Right renal pelvis (tissue), 4 donors: ENCODE results near the gene ARHGEF9. TPM values are rescaled to one million over a fixed set of nuclear protein-coding genes. Genes with fewer than 3 reads are reported as not detected.
A peak's percentile ranks its signal among the peaks of the same experiment; 100 is the strongest.
"Not testable (repeated sequence)": the region's sequence is repeated elsewhere in the genome, so short reads cannot be mapped to it uniquely, and the experiment has no call there.

Source experiments
- DNase-seq, 4 donors: peaks; one replicate each; pipeline ENCODE4 v3.0.0-alpha.2; 2013; ENCODE audit warnings: low read depth in 4 of 4, low spot score in 3 of 4, missing footprints in 1 of 4
- polyA plus RNA-seq, 4 donors: library from polyadenylated mRNA; unstranded; fragments of 120-200 nt; gene quantifications; one replicate each; pipeline ENCODE4 v1.2.1, GENCODE V29; 2013; ENCODE audit not compliant: insufficient read length in 4 of 4

ARHGEF9 gene
- 10 to 100 TPM; 35.4 to 39.9 (median 38.7) TPM for polyA plus RNA-seq

DNA sequence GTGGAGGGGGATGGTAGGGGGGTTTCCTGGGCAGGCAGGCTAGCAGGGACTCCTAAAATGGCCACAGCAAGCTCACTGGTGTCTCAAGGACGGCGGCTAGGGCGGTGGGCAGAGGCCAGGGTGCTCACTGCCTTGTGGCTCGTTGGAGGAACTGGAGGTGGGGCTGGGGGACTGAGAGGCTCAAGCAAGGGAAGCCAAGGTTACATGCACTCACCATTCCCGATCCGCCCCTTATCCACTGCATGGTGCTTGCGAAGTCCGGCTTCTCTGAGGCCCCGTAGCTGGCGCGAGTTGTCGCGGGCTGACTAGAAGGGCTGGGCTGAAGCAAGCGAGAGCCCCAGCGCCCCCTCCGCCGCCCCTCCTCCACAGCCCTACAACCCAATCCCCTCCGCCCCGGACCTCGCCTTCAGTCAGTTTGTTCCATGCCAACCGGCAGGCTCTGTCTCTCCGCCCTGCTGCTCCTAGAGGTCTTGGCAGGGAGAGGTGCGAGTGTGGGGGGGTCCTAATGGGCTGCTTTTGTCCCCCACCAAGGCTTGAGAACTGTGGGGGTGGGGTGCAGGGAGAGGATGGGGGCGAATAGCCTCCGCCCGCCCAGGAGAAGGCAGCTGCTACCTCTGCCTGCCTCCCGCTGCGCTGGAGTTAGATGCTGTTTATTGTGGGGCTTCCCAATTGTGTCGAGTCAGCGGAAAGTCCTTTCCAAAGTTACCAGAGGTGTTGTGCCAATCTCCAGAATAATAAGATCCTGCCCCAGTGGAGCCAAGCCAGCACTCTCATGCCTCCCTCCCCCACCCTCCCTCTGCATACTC lies at the start of gene ARHGEF9:
Gene ARHGEF9 (minus strand): TSS at position 313 of the 806 bp plus-strand sequence. CDS start 69 bp downstream, at position 244.
- DNase-seq, result peak in 1 of 4 donors; percentile 34

DNA sequence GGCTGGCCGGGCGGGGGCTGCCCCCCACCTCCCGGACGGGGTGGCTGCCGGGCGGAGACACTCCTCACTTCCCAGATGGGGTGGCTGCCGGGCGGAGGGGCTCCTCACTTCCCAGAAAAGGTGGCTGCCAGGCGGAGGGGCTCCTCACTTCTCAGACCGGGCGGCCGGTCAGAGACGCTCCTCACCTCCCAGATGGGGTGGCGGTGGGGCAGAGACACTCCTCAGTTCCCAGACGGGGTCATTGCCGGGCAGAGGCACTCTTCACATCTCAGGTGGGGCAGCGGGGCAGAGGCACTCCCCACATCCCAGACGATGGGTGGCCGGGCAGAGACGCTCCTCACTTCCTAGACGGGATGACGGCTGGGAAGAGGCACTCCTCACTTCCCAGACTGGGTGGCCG lies 40.4 kb upstream of the ARHGEF9 start:
- DNase-seq, result not testable (repeated sequence)

DNA sequence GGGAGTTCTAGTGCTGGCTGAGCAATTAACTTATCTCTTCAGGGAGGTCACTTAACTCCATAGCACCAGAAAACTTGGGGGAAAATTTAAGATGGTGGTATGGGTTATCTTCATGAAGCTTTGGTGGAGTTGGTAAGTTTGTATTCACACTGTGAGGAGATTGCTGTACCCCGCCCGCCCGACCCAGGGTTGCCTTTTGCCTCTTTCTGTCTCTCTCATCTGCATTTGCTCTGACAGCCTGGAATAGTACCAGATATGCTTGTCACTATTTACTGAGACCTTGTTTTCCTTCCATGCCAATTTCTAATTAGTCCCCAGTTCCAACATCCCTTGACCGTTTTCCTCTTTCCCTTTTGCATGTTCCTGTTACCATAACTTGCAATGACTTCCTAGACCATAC lies 33.1 kb upstream of the ARHGEF9 start:
- no peak for DNase-seq

DNA sequence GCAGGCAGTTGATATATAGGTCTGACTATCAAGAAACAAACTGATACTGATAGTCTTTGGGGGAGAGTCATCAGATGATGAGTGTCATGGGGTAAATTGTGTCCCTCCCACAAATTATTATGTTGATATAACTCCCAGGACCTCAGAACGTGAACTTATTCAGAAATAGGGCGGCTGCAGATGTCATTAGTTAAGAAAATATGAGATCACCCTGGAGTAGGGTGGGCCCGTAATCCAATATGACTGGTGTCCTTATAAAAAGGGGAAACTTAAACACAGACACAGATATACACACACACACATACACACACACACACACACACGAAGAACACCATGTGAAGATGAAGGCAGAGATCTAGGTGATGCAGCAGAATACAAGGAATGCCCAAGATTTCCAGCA lies 32.7 kb upstream of the ARHGEF9 start:
- DNase-seq, result no peak

DNA sequence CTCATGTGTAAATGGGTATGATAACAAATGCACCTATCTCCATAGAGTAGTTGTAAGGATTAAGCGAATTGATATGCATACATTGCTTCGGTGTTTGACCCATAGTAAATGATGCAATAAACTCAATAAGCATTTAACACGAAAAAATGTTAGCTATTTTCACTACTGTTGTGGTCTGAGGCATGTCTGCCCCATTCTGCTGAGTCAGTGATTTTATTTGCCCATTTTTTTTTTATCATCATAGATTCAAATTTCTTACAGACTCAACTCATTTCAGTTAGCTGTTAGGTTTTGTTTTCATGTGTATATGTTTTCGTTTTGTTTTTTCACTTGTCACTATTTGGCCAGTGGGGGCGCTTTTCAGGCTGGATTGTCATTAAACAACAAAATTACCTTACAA lies 27.8 kb upstream of the ARHGEF9 start:
- no peak for DNase-seq

DNA sequence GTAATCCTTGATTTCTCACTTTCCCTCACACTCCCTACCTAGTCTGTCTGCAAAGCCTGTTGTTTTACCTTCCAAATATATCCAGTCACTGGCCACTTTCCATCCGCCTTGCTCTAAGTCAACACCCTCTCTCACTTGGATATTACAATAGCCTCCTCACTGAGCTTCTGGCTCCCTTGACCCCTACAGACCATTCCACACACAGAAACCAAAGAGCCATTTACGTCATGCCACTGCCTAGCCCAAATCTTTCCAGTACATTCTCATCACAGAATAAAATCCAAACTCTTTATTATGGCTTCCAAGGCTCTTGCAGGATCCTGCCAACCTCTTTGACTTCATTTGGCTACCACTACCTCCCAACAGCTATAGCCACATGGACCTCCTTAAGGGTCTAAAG lies 25.7 kb upstream of the ARHGEF9 start:
- DNase-seq, result no peak

DNA sequence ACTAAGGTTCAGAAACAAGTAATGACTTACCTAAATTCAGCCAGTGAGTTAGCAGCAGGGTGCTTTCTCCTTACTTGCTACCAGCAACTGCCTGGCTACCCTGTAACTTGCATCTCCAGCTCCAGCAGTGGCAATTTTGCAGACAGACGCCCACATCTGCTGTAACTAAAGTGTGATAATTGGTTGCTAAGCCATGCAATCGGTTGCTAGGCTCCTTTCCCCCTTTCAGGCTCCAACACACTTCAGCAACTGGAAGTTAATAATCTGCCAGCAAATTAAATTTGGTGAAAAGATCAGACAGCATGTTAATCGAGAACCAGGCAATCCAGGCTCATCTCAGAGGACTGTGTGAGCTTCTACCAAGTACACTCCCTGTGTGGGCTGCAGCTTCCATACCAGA lies 24.2 kb upstream of the ARHGEF9 start:
- peak in 1 of 4 donors; percentile 10 for DNase-seq

DNA sequence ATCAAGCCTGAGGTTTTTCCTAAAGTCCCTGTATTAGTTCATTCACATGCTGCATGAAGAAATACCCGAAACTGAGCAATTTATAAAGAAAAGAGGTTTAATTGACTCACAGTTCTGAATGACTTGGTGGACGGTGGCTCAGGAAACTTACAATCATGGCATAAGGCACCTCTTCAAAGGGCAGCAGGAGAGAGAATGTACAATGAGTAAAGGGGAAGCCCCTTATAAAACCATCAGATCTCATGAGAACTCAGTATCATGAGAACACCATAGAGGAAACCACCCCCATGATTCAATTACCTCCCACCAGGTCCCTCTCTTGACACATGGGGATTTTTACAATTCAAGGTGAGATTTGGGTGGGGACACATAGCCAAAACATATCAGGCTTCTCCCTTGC lies 10.4 kb upstream of the ARHGEF9 start:
- not testable (repeated sequence) for DNase-seq

DNA sequence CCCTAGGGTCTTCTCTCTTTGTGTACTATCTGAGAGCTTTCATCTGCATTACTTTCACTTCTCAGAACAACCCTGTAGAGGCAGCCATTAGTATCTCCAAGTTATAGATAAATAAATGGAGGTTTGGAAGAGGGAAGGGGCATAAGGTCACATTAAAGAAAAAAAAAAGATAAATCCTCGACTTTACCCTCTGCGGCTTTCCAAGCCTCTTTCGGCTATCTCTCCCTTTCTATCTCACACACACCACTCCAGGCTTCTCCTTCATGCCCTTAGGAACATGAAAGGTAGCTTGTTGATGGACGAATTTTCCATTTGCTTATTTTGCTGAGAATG lies 660 bp upstream of the ARHGEF9 start:
- DNase-seq, result no peak

DNA sequence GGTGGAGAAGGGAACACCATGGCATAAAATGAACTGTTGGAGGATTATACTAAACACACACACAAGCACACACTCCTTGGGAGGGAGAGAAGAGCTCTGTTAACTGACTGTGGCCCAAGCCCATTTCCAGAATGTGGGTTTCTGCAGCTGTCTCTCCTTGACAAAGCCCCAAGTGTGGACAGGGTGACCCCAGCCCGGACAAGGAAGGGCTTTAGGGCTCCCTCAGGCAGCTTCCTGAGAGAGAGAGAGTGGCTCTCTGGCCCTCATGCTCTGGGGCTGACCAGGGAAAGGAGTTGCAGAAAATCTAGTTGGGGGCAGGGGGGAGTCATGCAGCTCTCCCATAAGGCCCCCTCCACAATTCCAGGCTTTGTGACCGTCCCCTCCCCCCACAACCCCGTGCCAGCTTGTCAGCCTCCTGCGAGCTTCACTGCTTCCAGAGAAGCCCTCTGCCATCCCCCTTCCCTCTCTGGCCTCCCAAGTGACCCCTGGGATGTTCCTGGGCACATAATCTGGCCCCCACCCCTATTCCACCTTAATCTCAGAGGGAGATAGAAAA lies 590 bp downstream of the ARHGEF9 start:
- no peak for DNase-seq

DNA sequence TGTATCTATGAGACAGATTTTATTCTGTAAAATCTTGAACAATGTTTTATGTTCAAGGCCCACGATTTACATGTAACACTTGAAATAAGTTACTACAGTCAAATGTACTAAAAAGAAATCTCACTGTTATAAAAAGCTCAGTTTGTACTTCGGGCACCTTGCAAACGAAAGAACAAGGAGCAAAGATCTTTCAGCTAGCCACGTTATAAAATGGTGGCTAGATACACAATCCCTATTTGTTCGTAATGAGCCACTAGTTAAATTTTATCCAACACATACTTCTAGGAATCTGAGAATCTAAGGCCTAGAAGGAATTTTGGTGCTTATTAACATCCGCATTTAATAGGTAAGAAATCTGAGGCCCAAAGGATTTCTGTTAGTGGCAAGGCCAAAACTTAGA lies 2.5 kb downstream of the ARHGEF9 start:
- DNase-seq, result no peak

DNA sequence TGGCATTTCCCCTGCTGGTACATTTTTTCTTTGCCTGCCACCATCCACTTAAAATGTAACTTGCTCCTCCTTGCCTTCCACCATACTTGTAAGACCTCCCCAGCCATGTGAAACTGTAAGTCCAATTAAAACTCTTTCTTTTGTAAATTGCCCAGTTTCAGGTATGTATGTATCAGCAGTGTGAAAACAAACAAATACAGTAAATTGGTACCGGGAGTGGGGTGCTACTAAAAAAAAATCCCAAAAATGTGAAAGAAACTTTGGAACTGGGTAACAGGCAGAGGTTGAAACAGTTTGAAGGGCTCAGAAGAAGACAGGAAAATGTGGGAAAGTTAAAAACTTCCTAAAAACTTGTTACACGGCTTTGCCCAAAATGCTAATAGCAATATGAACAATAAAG lies 16.3 kb downstream of the ARHGEF9 start:
- no peak for DNase-seq

DNA sequence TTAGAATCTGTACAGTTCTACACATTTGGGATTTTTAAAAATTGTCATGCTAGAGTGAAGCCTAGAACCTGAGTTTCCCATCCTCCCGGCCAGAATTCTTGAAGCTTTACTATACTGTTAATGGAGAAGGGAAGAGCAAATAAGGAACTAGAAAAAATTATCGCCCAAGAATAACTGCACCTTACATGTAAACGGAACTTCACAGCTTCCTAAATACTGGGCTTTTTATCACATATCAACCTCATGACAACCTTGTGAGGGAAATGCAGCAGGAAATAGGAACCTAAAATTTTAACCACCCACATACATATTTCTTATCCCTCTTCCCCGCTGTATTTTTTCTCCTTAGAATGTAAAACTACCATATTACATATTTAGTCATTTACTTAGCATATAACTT lies 19.3 kb downstream of the ARHGEF9 start:
- no peak for DNase-seq

DNA sequence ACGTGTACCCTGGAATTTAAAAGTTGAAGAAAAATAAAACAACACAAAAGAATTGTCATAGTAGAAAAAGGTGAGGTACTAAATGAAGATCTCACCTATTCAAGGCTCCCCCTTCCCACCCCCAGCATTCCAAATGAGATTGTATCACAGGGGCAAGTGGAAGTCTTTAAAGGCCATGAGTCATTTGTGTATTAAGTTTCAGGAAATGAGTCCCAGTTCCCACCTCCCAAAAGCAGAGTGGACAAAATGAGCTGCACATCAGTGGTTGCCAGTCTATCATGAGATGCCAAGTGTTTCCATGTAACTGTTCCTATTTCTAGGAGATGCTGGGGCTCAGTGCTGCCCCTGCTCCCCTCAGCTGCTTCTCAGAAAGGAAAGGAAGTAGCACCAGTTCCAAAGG lies 20.1 kb downstream of the ARHGEF9 start:
- no peak for DNase-seq

DNA sequence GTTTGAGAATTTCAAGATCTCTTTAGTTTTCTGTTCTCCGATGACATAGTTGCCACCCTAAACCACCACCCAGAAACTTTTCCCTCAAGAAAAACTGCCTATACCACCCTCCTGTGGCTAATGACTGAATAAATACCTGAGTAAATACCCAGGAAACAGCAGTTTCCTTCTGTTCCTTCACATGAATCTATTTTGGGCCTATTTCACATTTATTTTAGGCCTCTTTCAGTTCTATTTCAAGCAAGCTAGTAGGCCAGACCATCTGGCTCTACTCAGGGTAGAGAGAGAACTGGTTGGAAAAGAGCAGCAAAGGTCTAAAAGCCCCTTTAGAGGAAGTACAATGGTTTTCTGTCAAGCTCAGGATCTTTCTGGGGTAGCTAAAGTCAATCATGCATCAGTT lies 23.4 kb downstream of the ARHGEF9 start:
- no peak for DNase-seq

DNA sequence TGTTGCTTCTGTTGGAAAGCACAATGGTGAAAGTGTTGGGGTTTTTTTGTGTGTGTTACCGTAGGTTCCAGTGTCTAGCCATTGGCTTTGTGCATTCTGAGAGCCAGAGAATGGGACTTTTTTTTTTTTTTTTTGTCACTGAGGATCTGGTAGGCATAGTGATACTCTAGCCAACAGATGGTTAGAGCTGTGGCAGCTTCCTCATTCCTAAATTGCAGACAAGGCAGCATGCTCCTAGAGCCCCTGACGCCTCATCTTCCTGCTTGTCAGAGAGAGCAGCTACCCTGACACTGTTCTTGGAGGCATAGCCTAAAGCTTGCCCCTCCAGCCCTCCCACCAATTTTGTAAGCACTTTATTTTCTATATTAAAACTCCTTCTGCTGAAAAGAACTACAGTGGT lies 27.0 kb downstream of the ARHGEF9 start:
- DNase-seq, result no peak

DNA sequence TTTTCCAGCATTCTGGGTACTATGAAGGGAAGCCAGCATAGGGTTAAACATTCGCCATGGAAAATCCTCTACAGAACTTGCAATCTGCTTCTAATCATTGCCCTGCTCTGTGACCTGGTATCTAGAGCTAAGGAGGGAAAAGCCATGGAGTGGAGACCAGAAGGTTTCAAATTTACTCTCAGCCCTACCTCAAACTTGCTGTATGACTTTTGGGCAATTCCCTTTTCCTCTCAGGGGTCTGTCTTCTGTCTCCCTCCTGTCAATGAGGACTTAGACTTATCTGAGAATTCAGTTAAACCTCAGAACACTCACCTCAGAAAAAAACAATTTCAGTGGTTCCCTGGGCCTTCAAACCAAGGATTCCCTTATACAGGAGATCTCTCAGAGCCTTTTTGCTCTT lies 29.1 kb downstream of the ARHGEF9 start:
- DNase-seq, result no peak

DNA sequence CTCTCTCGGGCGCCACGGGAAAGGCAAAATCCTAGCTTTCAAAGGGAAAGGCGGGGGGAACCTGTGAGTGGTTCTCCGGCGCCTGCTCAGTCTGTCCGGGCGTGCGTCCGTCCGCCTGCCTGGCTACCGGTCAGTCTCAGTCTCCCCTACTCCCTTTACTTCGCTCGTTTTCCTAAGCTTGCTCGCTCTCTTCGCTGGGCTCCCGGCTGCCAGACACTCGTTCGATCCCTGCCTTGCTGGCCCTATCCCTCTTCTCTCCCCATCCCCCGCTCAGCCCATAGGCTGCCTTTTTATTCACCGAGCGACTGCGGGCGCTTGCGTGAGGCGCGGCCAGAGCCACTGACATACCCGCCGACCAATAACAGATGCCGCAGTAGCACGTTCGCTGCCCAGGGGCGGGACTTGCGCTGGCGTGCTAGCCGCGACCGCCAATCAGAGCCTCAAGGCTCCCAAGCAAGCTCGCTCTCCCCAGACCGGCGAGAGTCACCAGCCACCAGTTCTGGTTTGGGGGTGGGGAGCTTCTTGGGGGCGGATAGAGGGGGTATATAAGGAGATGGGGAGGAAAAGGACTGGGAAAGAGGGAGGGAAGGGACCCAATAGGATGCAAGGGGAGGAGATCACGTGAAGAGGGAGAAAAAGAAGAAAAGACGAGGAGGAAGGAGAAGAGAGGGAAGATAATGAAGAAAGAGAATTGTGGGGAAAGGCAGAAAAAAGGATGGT lies 30.0 kb downstream of the ARHGEF9 start:
- DNase-seq, result peak; percentile 68 to 79 (median 72)

DNA sequence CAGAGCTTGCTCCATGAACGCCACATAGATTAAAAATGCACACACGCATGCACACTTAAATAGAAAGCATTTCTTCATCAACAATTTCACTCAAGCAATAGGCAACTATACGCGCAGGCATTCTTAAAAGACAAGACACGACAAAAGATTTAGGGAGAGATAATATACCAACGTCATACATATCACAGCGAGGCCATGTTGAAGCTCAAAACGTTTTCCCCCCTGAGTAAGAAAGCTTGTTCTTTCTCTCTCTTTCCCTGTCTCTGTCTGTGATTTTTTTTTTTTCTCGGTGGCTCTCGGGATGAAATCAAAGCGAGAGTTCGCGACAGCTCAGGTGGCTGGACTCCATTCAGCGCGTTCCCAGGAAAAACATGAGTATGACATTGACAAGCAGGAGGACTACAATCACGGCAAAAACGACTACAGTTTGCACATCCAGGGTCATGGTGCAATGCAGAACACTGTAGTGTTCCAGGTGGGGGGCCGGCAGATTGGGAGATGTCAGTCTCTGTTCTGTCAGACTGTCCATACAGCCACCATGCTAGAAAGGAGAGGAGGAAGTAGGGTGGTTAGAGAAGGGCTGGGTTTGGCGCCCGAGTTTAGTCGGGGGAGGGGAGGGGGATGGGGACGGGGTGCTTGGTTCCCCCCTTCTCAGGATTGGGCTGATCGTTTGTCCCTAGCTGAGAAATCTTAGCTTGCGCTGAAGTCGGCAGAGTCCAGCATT lies 30.7 kb downstream of the ARHGEF9 start:
- peak; percentile 3 to 18 (median 11) for DNase-seq

DNA sequence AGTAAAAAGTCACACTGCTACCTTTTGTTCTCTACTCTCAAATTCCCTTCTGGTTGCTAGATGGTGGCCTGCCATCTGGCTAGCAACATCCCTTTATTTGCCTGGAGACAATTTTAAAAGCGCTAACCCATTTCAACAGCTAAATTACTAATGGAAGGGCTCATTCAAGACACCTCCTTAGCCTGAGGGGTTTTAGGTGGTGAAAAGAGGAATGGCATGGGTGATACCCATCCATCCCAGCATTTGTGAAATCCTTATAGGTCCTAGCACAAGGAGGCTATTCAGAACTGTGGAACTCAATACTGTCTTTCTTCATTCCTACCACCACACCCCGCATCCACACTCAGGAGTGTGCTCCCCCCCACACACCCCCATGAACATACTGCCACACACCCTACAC lies 33.5 kb downstream of the ARHGEF9 start:
- DNase-seq, result no peak

DNA sequence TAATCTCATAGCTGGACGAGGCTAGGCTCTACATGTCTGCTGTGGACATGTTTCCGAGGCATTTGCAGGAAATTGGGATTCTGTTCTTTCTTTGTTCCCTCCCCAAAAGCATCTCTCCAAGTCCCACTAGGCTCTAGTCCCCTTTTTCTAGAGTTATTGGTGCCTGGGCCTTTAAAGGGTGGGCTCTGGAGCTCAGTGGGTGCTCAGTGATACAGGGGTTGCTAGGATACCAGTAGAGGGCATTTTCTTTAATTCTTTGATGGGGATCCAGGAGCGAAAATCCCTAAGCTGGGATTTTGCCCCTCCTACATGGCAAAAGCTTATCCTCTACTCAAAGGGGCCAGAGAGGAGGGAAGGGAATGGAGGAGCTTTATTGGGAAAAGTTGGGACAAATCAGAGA lies 34.2 kb downstream of the ARHGEF9 start:
- no peak for DNase-seq
